Measurements from ENCODE around the gene PNMA8B. TPM values are rescaled to one million over a fixed set of nuclear protein-coding genes. Genes with fewer than 3 reads are reported as not detected.

The PNMA8B gene
- total RNA-seq, 4 donors from 2014 or later, result 1.8 to 3.2 (median 2.8) TPM

GRCh38 chr19:46481947-46482346, 13.7 kb downstream of the PNMA8B start:
- Histone ChIP-seq H3K4me1 (peaks cover 5% of the 10 kb centered on the region), H3K27me3 (peaks cover 11% of the 10 kb centered on the region), H3K36me3 (no peaks in the 10 kb centered on the region), H3K27ac (peak overlapping the region; percentile 69), H3K4me3 (no peak overlapping the region), H3K9me3 (no peaks in the 10 kb centered on the region)
- no peak for TF ChIP-seq CTCF (IDR thresholded peaks at IDR 0.05)
- no peak for TF ChIP-seq EP300 (IDR thresholded peaks at IDR 0.05)
- TF ChIP-seq POLR2AphosphoS5 (IDR thresholded peaks at IDR 0.05), result no peak
- TF ChIP-seq POLR2A (IDR thresholded peaks at IDR 0.05), result no peak
- 35% methylated on average over 5 of the region's 5 CpGs for WGBS
- DNase-seq (ENCODE audit: low spot score in 2 of 2), result no peak

- H3K4me3 ChIP-seq, result no peak overlapping the region
- WGBS, result 48% methylated on average over 16 of the region's 16 CpGs
- DNase-seq (ENCODE audit: low spot score in 2 of 2), result no peak
- H3K36me3 ChIP-seq, result no peaks in the 10 kb centered on the region
- H3K27ac ChIP-seq, result peak overlapping the region; percentile 69
- H3K4me1 ChIP-seq, result peaks cover 4% of the 10 kb centered on the region
- no peak for TF ChIP-seq CTCF (IDR thresholded peaks at IDR 0.05)
- no peak for TF ChIP-seq POLR2A (IDR thresholded peaks at IDR 0.05)
- no peak for TF ChIP-seq EP300 (IDR thresholded peaks at IDR 0.05)
- no peak for TF ChIP-seq POLR2AphosphoS5 (IDR thresholded peaks at IDR 0.05)
- H3K27me3 ChIP-seq, result peaks cover 8% of the 10 kb centered on the region
- no peaks in the 10 kb centered on the region for H3K9me3 ChIP-seq
Measured at GRCh38 chr19:46481223-46481848, 14.3 kb downstream of the PNMA8B start.

- peak overlapping the region; percentile 67 for H3K27ac ChIP-seq
- H3K27me3 ChIP-seq, result peaks cover 6% of the 10 kb centered on the region
- H3K9me3 ChIP-seq, result no peaks in the 10 kb centered on the region
- WGBS, result 39% methylated on average over 12 of the region's 12 CpGs
- TF ChIP-seq POLR2A (IDR thresholded peaks at IDR 0.05) (no peak), POLR2AphosphoS5 (IDR thresholded peaks at IDR 0.05) (no peak), CTCF (IDR thresholded peaks at IDR 0.05) (no peak), EP300 (IDR thresholded peaks at IDR 0.05) (no peak)
- no peak for DNase-seq (ENCODE audit: low spot score in 2 of 2)
- H3K4me3 ChIP-seq, result no peak overlapping the region
- peaks cover 4% of the 10 kb centered on the region for H3K4me1 ChIP-seq
- no peaks in the 10 kb centered on the region for H3K36me3 ChIP-seq
Measured at GRCh38 chr19:46480415-46480814, 15.3 kb downstream of the PNMA8B start.

- TF ChIP-seq POLR2AphosphoS5 (IDR thresholded peaks at IDR 0.05) (no peak), CTCF (IDR thresholded peaks at IDR 0.05) (no peak), EP300 (IDR thresholded peaks at IDR 0.05) (no peak), POLR2A (IDR thresholded peaks at IDR 0.05) (no peak)
- no peaks in the 10 kb centered on the region for H3K9me3 ChIP-seq
- no peak overlapping the region for H3K4me3 ChIP-seq
- no peak for DNase-seq (ENCODE audit: low spot score in 2 of 2)
- peaks cover 4% of the 10 kb centered on the region for H3K4me1 ChIP-seq
- H3K36me3 ChIP-seq, result no peaks in the 10 kb centered on the region
- 49% methylated on average over 4 of the region's 4 CpGs for WGBS
- peaks cover 15% of the 10 kb centered on the region for H3K27me3 ChIP-seq
- no peak overlapping the region for H3K27ac ChIP-seq
Measured at GRCh38 chr19:46478356-46478986, 17.2 kb downstream of the PNMA8B start.

GRCh38 chr19:46475986-46476385, 19.7 kb downstream of the PNMA8B start:
- WGBS, result 54% methylated on average over 2 of the region's 2 CpGs
- H3K27me3 ChIP-seq, result peaks cover 30% of the 10 kb centered on the region
- H3K27ac ChIP-seq, result no peak overlapping the region
- DNase-seq (ENCODE audit: low spot score in 2 of 2), result no peak
- peaks cover 11% of the 10 kb centered on the region for H3K4me1 ChIP-seq
- H3K4me3 ChIP-seq, result no peak overlapping the region
- TF ChIP-seq EP300 (IDR thresholded peaks at IDR 0.05) (no peak), CTCF (IDR thresholded peaks at IDR 0.05) (no peak), POLR2AphosphoS5 (IDR thresholded peaks at IDR 0.05) (no peak), POLR2A (IDR thresholded peaks at IDR 0.05) (no peak)
- no peaks in the 10 kb centered on the region for H3K9me3 ChIP-seq
- no peaks in the 10 kb centered on the region for H3K36me3 ChIP-seq
